Measurements from ENCODE around the gene PTPRM. TPM values are rescaled to one million over a fixed set of nuclear protein-coding genes. Genes with fewer than 3 reads are reported as not detected.

Gene PTPRM
- polyA plus RNA-seq, 3 donors = 0.04 to 2.1 (median 0.66) TPM

- H3K79me2 ChIP-seq (ENCODE audit: insufficient read depth, low read length) = no peaks in the 10 kb centered on the region
- no peak overlapping the region for H3K9ac ChIP-seq (ENCODE audit: insufficient read depth, low read length, poor library complexity, severe bottlenecking)
- no peaks in the 10 kb centered on the region for H3K27me3 ChIP-seq (ENCODE audit: control insufficient read depth in 2 of 2, insufficient read depth in 2 of 2, low read length in 2 of 2)
- Mint-ChIP-seq H3K4me3 (no peak overlapping the region), H3K36me3 (no peaks in the 10 kb centered on the region), H3K9me3 (peaks cover 0 to 8% (median 0%) of the 10 kb centered on the region in 7 donors), H3K4me1 (no peaks in the 10 kb centered on the region), H3K27me3 (ENCODE audit: low read depth in 3 of 3) (peaks cover 0 to 1% (median 1%) of the 10 kb centered on the region in 3 donors), H3K27ac (no peak overlapping the region)
- H3K9me3 ChIP-seq (replicated peaks in 1 of 2; ENCODE audit: control insufficient read depth in 1 of 2, insufficient read depth in 1 of 2, low read length in 2 of 2) = peaks cover 0 to 2% of the 10 kb centered on the region in 2 donors
- 100% methylated on average over 1 of the region's 1 CpG for whole genome bisulfite sequencing (ENCODE audit: insufficient coverage)
- no peak overlapping the region for H2AFZ ChIP-seq (ENCODE audit: insufficient read depth, low read depth, low read length, poor library complexity, severe bottlenecking)
- DNase-seq = no peak
- H3K4me2 ChIP-seq (replicated peaks; ENCODE audit: extremely low read depth, low read length, poor library complexity, severe bottlenecking) = no peak overlapping the region
- no peaks in the 10 kb centered on the region for H4K20me1 ChIP-seq (ENCODE audit: insufficient read depth, low read length)
- intact Hi-C loops (cut with micrococcal nuclease) = no loop called here
- H3K4me3 ChIP-seq (replicated peaks in 1 of 3; ENCODE audit: low read depth in 2 of 3, low read length in 3 of 3) = no peak overlapping the region
- H3K4me1 ChIP-seq (ENCODE audit: control insufficient read depth in 1 of 2, insufficient read depth in 2 of 2, low read length in 2 of 2) = no peaks in the 10 kb centered on the region
- TF ChIP-seq, protein P1, sequence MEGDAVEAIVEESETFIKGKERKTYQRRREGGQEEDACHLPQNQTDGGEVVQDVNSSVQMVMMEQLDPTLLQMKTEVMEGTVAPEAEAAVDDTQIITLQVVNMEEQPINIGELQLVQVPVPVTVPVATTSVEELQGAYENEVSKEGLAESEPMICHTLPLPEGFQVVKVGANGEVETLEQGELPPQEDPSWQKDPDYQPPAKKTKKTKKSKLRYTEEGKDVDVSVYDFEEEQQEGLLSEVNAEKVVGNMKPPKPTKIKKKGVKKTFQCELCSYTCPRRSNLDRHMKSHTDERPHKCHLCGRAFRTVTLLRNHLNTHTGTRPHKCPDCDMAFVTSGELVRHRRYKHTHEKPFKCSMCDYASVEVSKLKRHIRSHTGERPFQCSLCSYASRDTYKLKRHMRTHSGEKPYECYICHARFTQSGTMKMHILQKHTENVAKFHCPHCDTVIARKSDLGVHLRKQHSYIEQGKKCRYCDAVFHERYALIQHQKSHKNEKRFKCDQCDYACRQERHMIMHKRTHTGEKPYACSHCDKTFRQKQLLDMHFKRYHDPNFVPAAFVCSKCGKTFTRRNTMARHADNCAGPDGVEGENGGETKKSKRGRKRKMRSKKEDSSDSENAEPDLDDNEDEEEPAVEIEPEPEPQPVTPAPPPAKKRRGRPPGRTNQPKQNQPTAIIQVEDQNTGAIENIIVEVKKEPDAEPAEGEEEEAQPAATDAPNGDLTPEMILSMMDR (IDR thresholded peaks at IDR 0.05) = no peak
- no peak overlapping the region for H3K27ac ChIP-seq (ENCODE audit: low read depth in 1 of 2, low read length in 2 of 2)
- no peaks in the 10 kb centered on the region for H3K36me3 ChIP-seq (replicated peaks in 1 of 2; ENCODE audit: control insufficient read depth in 1 of 2, insufficient read depth in 2 of 2, low read length in 2 of 2)
These were observed 238.8 kb downstream of the PTPRM start for GRCh38 chr18:7805880-7806279.

DNA sequence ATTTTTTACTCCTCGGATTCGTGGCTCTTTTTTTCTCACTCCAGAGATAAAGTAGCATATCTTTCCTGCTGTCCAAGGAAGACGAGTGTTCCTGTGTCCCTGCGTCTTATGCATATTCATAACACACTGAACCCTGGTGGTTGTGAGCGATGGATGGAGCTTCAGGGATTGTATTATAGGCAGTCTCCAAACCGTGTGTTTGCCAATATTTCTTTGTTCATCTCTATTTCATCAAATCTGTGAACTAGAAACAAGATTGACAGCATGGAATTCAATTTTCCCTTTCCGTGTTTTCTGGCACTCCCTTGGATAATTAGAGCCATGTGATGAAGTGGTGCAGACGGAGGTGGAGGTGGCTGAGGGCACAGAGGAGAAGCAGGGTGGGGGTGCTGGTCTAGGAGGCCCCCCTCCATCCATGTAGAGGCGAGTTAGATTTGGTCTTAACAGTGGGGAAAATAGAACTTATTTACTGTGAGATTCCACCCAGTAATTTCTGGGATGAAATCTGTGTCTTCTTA lies 240.9 kb downstream of the PTPRM start:
- Mint-ChIP-seq H3K4me1 (no peaks in the 10 kb centered on the region), H3K9me3 (peaks cover 0 to 6% (median 1%) of the 10 kb centered on the region in 7 donors), H3K4me3 (no peak overlapping the region), H3K36me3 (no peaks in the 10 kb centered on the region), H3K27me3 (ENCODE audit: low read depth in 3 of 3) (peaks cover 0 to 1% (median 0%) of the 10 kb centered on the region in 3 donors), H3K27ac (peak overlapping the region in 1 of 7 donors; percentile 11)
- intact Hi-C loops (cut with micrococcal nuclease) = no loop called here
- Histone ChIP-seq H3K4me1 (ENCODE audit: control insufficient read depth in 1 of 2, insufficient read depth in 2 of 2, low read length in 2 of 2) (no peaks in the 10 kb centered on the region), H3K27ac (ENCODE audit: low read depth in 1 of 2, low read length in 2 of 2) (no peak overlapping the region), H2AFZ (ENCODE audit: insufficient read depth, low read depth, low read length, poor library complexity, severe bottlenecking) (no peak overlapping the region), H3K36me3 (replicated peaks in 1 of 2; ENCODE audit: control insufficient read depth in 1 of 2, insufficient read depth in 2 of 2, low read length in 2 of 2) (no peaks in the 10 kb centered on the region), H4K20me1 (ENCODE audit: insufficient read depth, low read length) (no peaks in the 10 kb centered on the region), H3K4me3 (replicated peaks in 1 of 3; ENCODE audit: low read depth in 2 of 3, low read length in 3 of 3) (no peak overlapping the region), H3K79me2 (ENCODE audit: insufficient read depth, low read length) (no peaks in the 10 kb centered on the region), H3K4me2 (replicated peaks; ENCODE audit: extremely low read depth, low read length, poor library complexity, severe bottlenecking) (no peak overlapping the region), H3K27me3 (ENCODE audit: control insufficient read depth in 2 of 2, insufficient read depth in 2 of 2, low read length in 2 of 2) (no peaks in the 10 kb centered on the region), H3K9ac (ENCODE audit: insufficient read depth, low read length, poor library complexity, severe bottlenecking) (no peak overlapping the region), H3K9me3 (replicated peaks in 1 of 2; ENCODE audit: control insufficient read depth in 1 of 2, insufficient read depth in 1 of 2, low read length in 2 of 2) (peaks cover 0 to 2% of the 10 kb centered on the region in 2 donors)
- DNase-seq = no peak
- TF ChIP-seq, protein P1 (IDR thresholded peaks at IDR 0.05) = no peak
- no CpG with 5 or more reads among the region's 9 CpGs for WGBS (ENCODE audit: insufficient coverage)
